GM23248 (cell line): ENCODE data around the gene TAS2R20.

Source experiments
- EZH2 ChIP-seq: fragments of 200-600 bp; sonication (generic); IDR thresholded peaks from 2 replicates; pipeline ENCODE4 v1.6.1; 2018; ENCODE audit warnings: antibody characterized with exemption, mild to moderate bottlenecking; ENCODE audit not compliant: insufficient read depth, poor library complexity, severe bottlenecking
- EZH2phosphoT487 ChIP-seq: fragments of 200-600 bp; sonication (generic); IDR thresholded peaks from 2 replicates; pipeline ENCODE4 v1.6.1; 2018; ENCODE audit warnings: antibody characterized with exemption, moderate library complexity, mild to moderate bottlenecking, low read depth; ENCODE audit not compliant: insufficient read depth

DNA sequence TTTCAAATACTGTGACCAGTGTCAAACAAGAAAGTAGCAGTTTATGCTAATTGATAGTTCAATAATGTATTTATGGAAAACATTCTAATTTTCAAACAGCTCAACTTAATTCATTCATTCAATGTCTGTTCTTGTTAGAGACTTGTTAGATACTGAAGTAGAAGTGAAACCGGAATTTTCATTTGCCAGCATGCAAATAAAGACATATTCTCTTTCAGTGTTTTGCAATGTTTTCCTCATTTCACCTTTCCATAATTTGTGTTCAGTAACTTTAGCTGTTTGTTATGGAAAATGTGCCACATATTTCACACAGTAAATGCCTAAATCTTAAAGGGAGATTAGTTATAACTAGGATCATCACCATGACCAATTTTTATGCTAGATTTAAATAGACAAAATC is 32.6 kb downstream of the TAS2R20 start:
- TF ChIP-seq EZH2 (no peak), EZH2phosphoT487 (no peak)
